GM18951 (cell line): ENCODE data around the gene REPS2.

ENCODE experiments used
- POLR2A ChIP-seq: IDR thresholded peaks from 4 replicates; pipeline ENCODE4 v1.6.1; 2011; ENCODE audit warnings: mild to moderate bottlenecking; ENCODE audit not compliant: insufficient read length, insufficient read depth; ENCODE audit errors: extremely low read depth
- in situ Hi-C: fragments of 300-500 bp; cut with MboI; formaldehyde crosslinking; loops from one replicate; pipeline ENCODE4 v1.12.0; 2022; ENCODE audit warnings: low sequenced_read_pairs, mixed read lengths, inconsistent platforms; ENCODE audit not compliant: unreplicated experiment

Gene REPS2

GRCh38 chrX:17072721-17073230, 126.3 kb downstream of the REPS2 start:
- in situ Hi-C loops, result no loop called here
- TF ChIP-seq POLR2A, result no peak

GRCh38 chrX:17075004-17075403, 128.5 kb downstream of the REPS2 start:
- TF ChIP-seq POLR2A, result no peak
- in situ Hi-C loops, result no loop called here

DNA sequence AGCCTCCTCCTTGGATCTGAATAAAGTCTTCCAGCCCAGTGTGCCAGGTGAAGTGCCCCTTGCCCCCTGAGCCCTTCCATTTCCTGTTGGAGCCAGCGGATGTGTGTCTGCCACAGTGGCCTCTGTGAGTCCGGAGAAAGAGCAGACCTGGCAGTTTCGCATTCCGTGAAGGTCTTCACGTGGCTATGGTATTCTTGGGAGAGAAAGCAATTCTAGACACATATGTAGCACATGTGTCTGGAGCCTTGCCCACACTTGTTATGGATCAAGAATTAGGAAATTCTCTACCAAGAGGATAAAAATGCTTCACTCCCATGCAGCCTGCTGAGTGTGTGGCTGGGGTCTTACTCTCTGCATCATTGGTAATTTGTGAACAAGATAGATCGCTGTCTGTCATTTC, 130.9 kb downstream of the REPS2 start:
- TF ChIP-seq POLR2A, result no peak
- in situ Hi-C loops, result no loop called here

DNA sequence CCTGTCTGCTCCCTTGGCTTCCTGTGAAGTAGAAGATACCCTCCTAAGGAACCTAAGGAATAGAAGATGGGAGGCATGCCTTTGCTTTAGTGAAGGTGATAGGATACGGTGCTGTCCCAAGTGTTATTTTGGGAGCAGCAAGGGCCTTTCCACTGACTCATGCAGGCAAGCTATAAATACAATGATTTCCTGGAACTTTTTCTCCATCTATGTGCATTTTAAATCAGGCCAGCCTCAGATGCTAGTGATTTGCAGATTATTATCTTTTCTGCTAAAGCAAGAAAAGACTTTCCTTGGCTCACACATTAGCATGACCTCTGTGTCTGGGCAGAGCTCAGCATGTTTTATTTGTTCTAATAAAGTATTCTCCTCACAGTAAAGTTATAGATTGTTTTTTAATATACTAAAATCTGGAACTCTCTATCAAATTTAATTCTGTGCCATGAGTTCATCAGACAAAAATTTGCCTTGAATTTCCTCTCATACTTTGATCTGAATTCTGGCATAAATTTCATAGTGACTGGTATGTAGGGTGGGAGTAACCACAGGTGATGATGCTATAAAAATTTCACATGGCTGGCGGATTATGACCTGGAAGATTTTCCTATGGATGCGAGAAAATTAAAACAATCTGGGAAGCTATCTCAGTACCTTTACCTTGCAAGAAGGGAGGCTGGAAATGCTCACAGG, 131.7 kb downstream of the REPS2 start:
- in situ Hi-C loops, result no loop called here
- TF ChIP-seq POLR2A, result no peak

DNA sequence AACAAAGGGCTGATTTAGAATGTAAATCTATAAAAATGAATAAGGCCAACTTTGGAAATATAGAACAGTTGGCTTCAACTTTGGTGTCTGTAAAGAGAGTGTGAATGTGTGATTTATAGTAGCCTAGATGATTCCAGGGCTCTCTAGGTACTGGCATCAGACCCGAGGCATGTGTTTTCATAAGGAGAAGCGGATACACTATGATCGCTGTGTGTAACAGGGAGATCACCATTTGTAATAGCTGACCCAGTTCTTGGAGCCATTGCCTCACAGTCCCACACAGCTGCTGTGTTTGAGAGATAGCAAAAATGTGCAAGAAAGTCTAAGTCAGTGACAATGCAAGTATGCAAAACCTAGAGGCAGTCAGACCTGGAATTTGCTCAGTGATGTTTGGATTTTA, 135.1 kb downstream of the REPS2 start:
- TF ChIP-seq POLR2A, result no peak
- in situ Hi-C loops, result no loop called here

DNA sequence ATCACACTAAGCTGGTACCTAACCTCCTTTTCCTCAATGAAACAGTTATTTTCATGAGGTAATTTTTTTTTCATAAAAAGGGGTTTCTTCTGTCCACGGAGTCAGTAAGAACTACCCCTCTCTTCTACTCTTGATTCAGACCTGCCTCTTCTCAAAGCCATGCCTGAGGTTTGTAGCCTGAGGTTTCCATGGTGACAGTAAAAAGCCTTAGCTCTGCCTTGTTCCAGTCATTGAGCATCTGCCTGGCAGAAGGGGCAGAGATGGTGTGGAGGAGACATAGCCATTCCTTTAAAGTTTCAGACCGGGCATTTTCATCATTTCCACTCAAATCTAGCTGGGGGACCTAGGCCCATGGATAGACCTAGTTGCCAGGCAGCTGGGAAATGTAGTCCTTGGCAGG, 135.5 kb downstream of the REPS2 start:
- no peak for TF ChIP-seq POLR2A
- in situ Hi-C loops, result no loop called here

DNA sequence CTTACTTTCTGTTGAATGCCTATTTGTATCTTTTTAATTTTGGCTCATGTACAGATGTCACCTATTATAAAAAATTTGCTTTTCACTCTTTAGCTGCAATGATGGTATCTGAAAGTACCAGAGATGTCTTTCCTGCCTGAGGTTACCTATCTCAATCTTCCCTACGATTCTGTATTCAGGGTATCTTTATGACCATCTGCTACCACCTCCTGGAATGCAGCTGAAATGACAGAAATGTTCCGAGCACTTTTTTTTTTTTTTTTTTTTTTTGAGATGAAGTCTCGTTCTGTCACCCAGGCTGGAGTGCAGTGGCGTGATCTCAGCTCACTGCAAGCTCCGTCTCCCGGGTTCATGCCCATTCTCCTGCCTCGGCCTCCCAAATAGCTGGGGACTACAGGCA, 136.4 kb downstream of the REPS2 start:
- no peak for TF ChIP-seq POLR2A
- in situ Hi-C loops, result no loop called here

GRCh38 chrX:17086317-17086716, 139.9 kb downstream of the REPS2 start:
- no peak for TF ChIP-seq POLR2A
- in situ Hi-C loops, result no loop called here

- in situ Hi-C loops, result no loop called here
These were observed 148.7 kb downstream of the REPS2 start for GRCh38 chrX:17095161-17095560.

GRCh38 chrX:17098516-17099247, 152.2 kb downstream of the REPS2 start:
- in situ Hi-C loops, result no loop called here
- TF ChIP-seq POLR2A, result no peak

More at GRCh38 chrX:17095161-17095560, 148.7 kb downstream of the REPS2 start:
- no peak for TF ChIP-seq POLR2A

DNA sequence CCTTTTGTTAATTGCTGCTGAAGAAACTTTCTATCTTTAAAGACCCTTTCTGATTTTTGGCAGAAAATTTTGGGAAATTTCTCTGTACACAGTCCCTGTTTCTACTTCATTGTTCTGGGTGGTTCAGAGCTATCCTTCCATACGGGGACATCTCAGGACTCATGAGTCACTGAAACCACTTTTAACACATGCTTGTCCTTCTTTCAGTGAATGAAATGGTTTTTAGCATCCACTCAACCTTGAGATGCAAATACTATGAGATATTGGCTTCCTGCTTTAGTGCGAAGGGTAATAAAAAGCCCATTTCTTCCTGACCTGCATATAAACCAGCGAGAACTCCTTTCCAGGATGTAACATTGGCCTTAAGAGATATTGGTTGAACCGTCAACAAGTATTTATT, 158.0 kb downstream of the REPS2 start:
- no peak for TF ChIP-seq POLR2A
- in situ Hi-C loops, result no loop called here

GRCh38 chrX:17120816-17121215, 174.4 kb downstream of the REPS2 start:
- TF ChIP-seq POLR2A, result no peak
- in situ Hi-C loops, result no loop called here

DNA sequence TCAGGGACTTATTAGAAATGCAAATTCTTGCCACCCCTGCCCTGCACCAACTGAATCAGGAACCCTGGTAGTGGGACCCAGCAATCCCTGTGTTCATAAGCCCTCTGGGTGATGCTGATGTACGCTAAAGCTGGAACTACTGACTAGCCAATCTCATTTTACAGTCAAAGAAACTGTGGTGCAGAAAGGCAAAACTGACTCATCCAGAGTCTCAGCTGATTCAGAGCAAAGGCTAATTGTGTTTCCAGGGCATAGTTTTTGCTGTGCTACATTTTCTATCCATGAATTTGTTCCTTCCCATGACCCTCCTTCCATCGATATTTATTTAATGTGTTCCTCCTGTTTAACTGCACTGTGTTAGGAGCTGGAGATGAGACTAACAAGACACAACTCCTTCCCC, 207.5 kb downstream of the REPS2 start:
- TF ChIP-seq POLR2A, result no peak
- in situ Hi-C loops, result no loop called here

DNA sequence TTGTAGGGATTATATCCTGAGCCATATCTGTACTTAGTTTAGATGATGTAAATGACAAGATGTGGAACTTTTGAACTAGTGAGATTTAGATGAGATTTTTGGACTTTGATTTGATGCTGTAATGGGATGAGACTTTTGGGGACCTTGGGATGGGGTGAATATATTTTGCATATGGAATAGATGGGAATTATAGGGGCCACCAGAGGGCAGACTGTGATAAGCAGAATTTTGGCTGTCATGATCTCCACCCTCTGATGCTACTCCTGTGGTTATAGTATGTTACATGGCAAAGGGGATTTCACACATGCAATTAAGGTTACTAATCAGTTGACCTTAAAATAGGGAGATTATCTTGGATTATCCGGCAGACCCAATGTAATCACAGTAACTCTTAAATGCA, 214.5 kb downstream of the REPS2 start:
- in situ Hi-C loops, result no loop called here

More for the DNA sequence above, 214.5 kb downstream of the REPS2 start:
- TF ChIP-seq POLR2A, result no peak
